PFSK-1 (cell line): ENCODE data around the gene BEND5.

Source experiments
- FOXP2 ChIP-seq: optimal IDR thresholded peaks from 2 replicates; pipeline ENCODE3; 2011; ENCODE audit warnings: borderline replicate concordance, control low read depth, inconsistent platforms; ENCODE audit not compliant: insufficient read depth; ENCODE audit errors: extremely low read length, extremely low read depth
- POLR2AphosphoS5 ChIP-seq: IDR thresholded peaks from 2 replicates; pipeline ENCODE4 v1.6.1; 2012; ENCODE audit warnings: low read depth, mild to moderate bottlenecking, control low read depth, low read length, moderate library complexity
- REST ChIP-seq, 2 experiments: IDR thresholded peaks; 2 replicates each; pipeline versions ENCODE4 v1.6.1 to v1.8.0; 2011 to 2012; ENCODE audit warnings: low read depth in 2 of 2, low read length in 2 of 2, control low read depth in 1 of 2, inconsistent platforms in 1 of 2, mild to moderate bottlenecking in 1 of 2, moderate library complexity in 1 of 2; ENCODE audit not compliant: insufficient read depth in 1 of 2
- SIN3A ChIP-seq: IDR thresholded peaks from 2 replicates; pipeline ENCODE4 v1.6.1; 2012; ENCODE audit warnings: mild to moderate bottlenecking, low read length, moderate library complexity, borderline replicate concordance; ENCODE audit not compliant: insufficient read depth
- TAF1 ChIP-seq: IDR thresholded peaks from 2 replicates; pipeline ENCODE4 v1.6.1; 2012; ENCODE audit warnings: low read length, control low read depth, borderline replicate concordance; ENCODE audit not compliant: insufficient read depth

The BEND5 gene

GRCh38 chr1:48740621-48741020 lies 36.1 kb downstream of the BEND5 start:
- TF ChIP-seq POLR2AphosphoS5: no peak
- TF ChIP-seq SIN3A: no peak
- no peak for TF ChIP-seq FOXP2
- TF ChIP-seq REST (IDR thresholded peaks at IDR 0.05; ENCODE audit: insufficient read depth in 1 of 2, low read depth in 2 of 2, low read length in 2 of 2): no peak
- no peak for TF ChIP-seq TAF1

- no peak for TF ChIP-seq TAF1
- TF ChIP-seq FOXP2: no peak
- no peak for TF ChIP-seq POLR2AphosphoS5
- TF ChIP-seq REST (IDR thresholded peaks at IDR 0.05; ENCODE audit: insufficient read depth in 1 of 2, low read depth in 2 of 2, low read length in 2 of 2): no peak
- no peak for TF ChIP-seq SIN3A
Measured at GRCh38 chr1:48739091-48739490, 37.6 kb downstream of the BEND5 start.

GRCh38 chr1:48738356-48738755 lies 38.3 kb downstream of the BEND5 start:
- no peak for TF ChIP-seq SIN3A
- TF ChIP-seq REST (IDR thresholded peaks at IDR 0.05; ENCODE audit: insufficient read depth in 1 of 2, low read depth in 2 of 2, low read length in 2 of 2): no peak
- no peak for TF ChIP-seq TAF1
- no peak for TF ChIP-seq POLR2AphosphoS5
- no peak for TF ChIP-seq FOXP2

- TF ChIP-seq POLR2AphosphoS5: no peak
- TF ChIP-seq TAF1: no peak
- TF ChIP-seq REST (IDR thresholded peaks at IDR 0.05; ENCODE audit: insufficient read depth in 1 of 2, low read depth in 2 of 2, low read length in 2 of 2): no peak
- TF ChIP-seq FOXP2: no peak
- TF ChIP-seq SIN3A: no peak
Measured at GRCh38 chr1:48735796-48736195, 40.9 kb downstream of the BEND5 start.
